ENCODE measurements around the gene PTPRG.

DNA sequence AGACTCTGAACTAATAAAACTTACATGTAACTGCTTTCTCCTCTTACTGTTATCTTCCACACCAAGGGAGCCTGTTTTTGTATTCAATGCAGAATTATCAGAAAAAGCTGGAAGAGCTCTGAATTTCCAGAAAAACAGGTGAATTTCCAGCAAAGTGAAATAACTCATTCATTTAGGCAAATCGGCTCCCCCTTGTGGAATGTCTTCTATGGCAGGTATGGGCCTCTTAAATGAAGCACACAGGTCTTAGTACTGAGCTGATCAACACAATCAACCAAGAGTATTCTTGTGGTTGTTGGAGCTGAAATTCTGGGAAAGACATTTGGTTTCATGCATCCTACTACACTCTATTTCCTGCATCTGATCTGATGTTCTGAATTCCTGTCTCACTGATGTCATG, 31.0 kb upstream of the PTPRG start:
- peak; percentile 47 for TF ChIP-seq CTCF (IDR thresholded peaks at IDR 0.05; ENCODE audit: low read depth, low read length, poor library complexity, severe bottlenecking)
- no peak for TF ChIP-seq EZH2phosphoT487 (IDR thresholded peaks at IDR 0.05; ENCODE audit: borderline replicate concordance, low read length)

Measured in DOHH2 (cell line).